Chondrocyte (in vitro differentiated cells): ENCODE measurements around the gene FBXO30. TPM values are rescaled to one million over a fixed set of nuclear protein-coding genes. Genes with fewer than 3 reads are reported as not detected.

Experiments
- DNase-seq: peaks from one replicate; pipeline ENCODE4 v3.0.0; 2021; ENCODE audit warnings: mixed read lengths, low spot score
- H3K27ac Mint-ChIP-seq: one replicate; pipeline ENCODE4 v1.8.0; 2021; ENCODE audit warnings: mild to moderate bottlenecking, moderate library complexity, mixed read lengths; ENCODE audit not compliant: unreplicated experiment
- H3K27me3 Mint-ChIP-seq: 2 replicates; pipeline ENCODE4 v1.8.0; 2021; ENCODE audit warnings: low read depth, mixed read lengths
- H3K36me3 Mint-ChIP-seq: 2 replicates; pipeline ENCODE4 v1.8.0; 2021; ENCODE audit warnings: low read depth, mixed read lengths
- H3K4me1 Mint-ChIP-seq: 2 replicates; pipeline ENCODE4 v1.8.0; 2021; ENCODE audit warnings: low read depth, mild to moderate bottlenecking, mixed read lengths
- H3K4me3 Mint-ChIP-seq: one replicate; pipeline ENCODE4 v1.8.0; 2021; ENCODE audit warnings: mild to moderate bottlenecking, moderate library complexity, mixed read lengths; ENCODE audit not compliant: unreplicated experiment
- H3K9me3 Mint-ChIP-seq: 2 replicates; pipeline ENCODE4 v1.8.0; 2021; ENCODE audit warnings: low read depth, mixed read lengths
- total RNA-seq: library from RNA; stranded (reverse); gene quantifications from 3 replicates; pipeline ENCODE4 v1.2.1, GENCODE V29; 2021
- TF ChIP-seq, protein P1 (sequence below): fragments of 200-600 bp; sonication (generic); IDR thresholded peaks from 2 replicates; pipeline ENCODE4 v1.5.0; 2021; ENCODE audit warnings: antibody characterized with exemption, mild to moderate bottlenecking, moderate library complexity

Gene FBXO30
- total RNA-seq, 1 donor from 2014 or later = 11.0 TPM

DNA sequence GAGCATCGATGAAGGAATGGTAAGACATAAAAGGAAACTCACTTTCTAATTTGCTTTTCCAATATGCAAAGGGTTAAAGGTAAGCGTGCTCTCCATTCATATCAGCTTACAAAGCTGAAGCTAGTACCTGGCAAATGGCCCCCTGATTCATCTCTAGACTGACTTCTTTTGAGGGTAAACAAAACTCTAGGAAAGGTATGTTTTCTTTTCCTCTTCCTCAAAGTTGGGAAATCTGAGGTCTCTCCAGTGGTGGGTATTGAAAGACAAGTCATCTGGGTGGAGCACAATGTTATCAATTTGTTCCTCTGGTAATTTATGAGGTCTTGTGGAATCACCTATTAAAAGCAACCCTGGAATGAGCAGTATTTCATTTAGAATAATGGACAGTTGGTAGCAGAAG lies 7.9 kb upstream of the FBXO30 start:
- TF ChIP-seq, protein P1, sequence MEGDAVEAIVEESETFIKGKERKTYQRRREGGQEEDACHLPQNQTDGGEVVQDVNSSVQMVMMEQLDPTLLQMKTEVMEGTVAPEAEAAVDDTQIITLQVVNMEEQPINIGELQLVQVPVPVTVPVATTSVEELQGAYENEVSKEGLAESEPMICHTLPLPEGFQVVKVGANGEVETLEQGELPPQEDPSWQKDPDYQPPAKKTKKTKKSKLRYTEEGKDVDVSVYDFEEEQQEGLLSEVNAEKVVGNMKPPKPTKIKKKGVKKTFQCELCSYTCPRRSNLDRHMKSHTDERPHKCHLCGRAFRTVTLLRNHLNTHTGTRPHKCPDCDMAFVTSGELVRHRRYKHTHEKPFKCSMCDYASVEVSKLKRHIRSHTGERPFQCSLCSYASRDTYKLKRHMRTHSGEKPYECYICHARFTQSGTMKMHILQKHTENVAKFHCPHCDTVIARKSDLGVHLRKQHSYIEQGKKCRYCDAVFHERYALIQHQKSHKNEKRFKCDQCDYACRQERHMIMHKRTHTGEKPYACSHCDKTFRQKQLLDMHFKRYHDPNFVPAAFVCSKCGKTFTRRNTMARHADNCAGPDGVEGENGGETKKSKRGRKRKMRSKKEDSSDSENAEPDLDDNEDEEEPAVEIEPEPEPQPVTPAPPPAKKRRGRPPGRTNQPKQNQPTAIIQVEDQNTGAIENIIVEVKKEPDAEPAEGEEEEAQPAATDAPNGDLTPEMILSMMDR = no peak
- DNase-seq = no peak
- Mint-ChIP-seq H3K9me3 (no peaks in the 10 kb centered on the region), H3K4me1 (peaks cover 3% of the 10 kb centered on the region), H3K27me3 (no peaks in the 10 kb centered on the region), H3K36me3 (no peaks in the 10 kb centered on the region), H3K27ac (no peak overlapping the region), H3K4me3 (no peak overlapping the region)

DNA sequence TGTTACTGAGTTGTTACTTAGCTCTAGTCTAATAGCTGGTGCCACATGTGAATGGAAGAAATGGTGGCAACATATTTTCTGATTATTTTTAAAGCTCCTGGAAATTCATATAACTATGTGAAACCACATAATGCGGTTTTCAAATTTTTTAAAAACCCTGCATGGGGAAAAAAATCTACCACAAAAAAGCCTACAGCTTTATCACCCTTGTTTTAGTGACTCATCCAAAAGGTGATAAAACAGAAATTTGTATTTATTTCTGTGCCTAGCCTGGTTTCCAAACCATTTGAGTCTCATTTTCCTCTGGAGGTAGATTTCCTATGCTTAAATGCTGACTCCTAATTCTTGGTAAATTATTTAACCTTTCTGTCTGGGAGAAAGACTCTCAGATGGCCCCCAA lies 5.4 kb upstream of the FBXO30 start:
- Mint-ChIP-seq H3K4me1 (peaks cover 17% of the 10 kb centered on the region), H3K4me3 (no peak overlapping the region), H3K36me3 (peaks cover 2% of the 10 kb centered on the region), H3K27me3 (no peaks in the 10 kb centered on the region), H3K27ac (no peak overlapping the region), H3K9me3 (no peaks in the 10 kb centered on the region)
- TF ChIP-seq, protein P1 = no peak
- DNase-seq = no peak

DNA sequence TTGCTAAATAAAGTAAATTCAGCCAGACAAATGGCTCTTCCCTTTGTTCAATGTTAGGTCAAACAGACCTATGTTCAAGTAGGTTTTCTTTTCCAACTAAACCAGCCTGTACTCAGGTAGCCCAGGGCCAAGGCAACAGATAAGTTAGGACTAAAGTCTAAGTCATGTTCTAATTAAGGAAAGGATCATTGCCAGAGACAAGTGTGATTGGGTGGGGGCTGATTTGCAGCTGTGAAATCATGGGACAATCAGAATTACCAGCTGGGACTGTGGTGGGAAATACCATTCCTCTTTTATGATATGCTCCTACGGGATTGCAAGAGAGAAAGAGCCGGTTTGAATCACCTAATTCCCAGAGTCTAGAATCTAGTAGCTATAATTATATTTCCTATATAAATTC lies 4.2 kb upstream of the FBXO30 start:
- peaks cover 17% of the 10 kb centered on the region for H3K4me1 Mint-ChIP-seq
- no peak overlapping the region for H3K27ac Mint-ChIP-seq
- no peaks in the 10 kb centered on the region for H3K27me3 Mint-ChIP-seq
- peaks cover 2% of the 10 kb centered on the region for H3K36me3 Mint-ChIP-seq
- TF ChIP-seq, protein P1 = no peak
- no peak overlapping the region for H3K4me3 Mint-ChIP-seq
- H3K9me3 Mint-ChIP-seq = no peaks in the 10 kb centered on the region
- DNase-seq = no peak

DNA sequence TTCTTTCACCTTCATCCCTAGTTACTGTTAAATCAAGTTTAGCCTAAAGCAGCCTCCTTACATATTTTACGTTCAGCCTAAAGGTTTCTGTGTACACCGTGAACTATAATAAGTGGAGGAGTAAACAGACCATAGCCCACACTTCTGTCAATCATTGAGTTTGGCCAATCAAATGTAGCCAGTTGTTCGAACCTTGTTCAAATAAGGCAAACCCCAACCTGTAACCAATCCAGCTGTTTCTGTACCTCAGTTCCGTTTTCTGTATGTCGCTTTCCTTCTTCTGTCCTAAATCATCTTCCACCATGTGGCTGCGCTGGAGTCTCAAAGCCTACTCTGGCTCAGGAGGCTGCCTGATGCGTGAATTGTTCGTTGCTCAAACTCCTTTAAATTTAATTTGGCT lies 1.8 kb upstream of the FBXO30 start:
- H3K4me3 Mint-ChIP-seq = no peak overlapping the region
- TF ChIP-seq, protein P1 = no peak
- no peaks in the 10 kb centered on the region for H3K9me3 Mint-ChIP-seq
- H3K27me3 Mint-ChIP-seq = no peaks in the 10 kb centered on the region
- H3K36me3 Mint-ChIP-seq = peaks cover 2% of the 10 kb centered on the region
- peaks cover 29% of the 10 kb centered on the region for H3K4me1 Mint-ChIP-seq
- peak overlapping the region; percentile 34 for H3K27ac Mint-ChIP-seq
- no peak for DNase-seq

DNA sequence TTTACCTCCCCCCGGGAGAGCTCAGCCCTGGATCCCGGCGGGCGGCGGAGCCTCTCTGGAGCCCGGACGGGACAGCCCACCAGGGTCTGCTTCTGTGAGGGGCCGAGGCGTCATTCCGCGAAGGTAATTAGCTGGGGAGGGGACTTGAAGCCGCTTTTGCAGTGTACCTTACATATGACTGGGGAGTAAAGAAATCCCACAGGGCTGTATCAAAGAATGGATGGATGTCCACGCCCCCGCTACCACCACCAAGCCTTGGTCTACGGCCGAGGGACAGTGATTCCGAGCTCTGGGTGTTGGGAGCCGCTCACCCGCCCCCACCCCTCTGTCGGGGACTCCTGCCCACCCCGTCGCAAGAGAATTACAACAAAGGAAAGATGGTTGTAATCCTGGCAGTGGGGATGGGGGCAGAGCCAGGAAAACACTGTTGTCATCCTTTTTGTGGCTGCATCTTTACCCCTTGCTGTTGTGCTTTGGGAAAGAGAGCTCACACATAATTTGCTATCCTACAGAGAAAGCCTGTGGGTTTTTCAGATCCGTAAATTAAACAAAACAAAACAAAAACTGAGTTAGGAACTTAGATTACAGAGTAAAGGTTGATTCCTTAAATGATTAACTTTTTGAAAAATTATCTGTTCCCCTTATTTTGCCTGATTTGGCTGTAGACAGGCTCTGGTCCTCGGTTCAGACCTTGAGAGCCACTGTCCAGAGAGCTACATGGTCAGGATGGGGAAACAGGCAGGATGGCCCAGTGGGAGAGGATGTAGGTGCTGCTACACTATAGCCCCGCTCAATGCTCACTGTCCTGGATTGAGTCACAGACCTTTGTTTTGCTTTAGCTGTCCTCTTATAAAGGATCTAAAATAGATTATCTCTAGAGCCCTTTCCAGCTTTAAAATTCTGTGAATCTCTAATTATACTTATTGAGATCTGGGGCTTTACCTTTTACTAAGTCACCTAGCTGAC lies 997 bp upstream of the FBXO30 start:
- peak overlapping the region; percentile 88 for H3K4me3 Mint-ChIP-seq
- no peaks in the 10 kb centered on the region for H3K9me3 Mint-ChIP-seq
- no peaks in the 10 kb centered on the region for H3K27me3 Mint-ChIP-seq
- no peak for DNase-seq
- peaks cover 2% of the 10 kb centered on the region for H3K36me3 Mint-ChIP-seq
- TF ChIP-seq, protein P1 = peak; percentile 20
- H3K27ac Mint-ChIP-seq = peak overlapping the region; percentile 97
- H3K4me1 Mint-ChIP-seq = peaks cover 37% of the 10 kb centered on the region
